Neural progenitor cell (in vitro differentiated cells): Measurements from ENCODE around the gene DPYD. TPM values are rescaled to one million over a fixed set of nuclear protein-coding genes. Genes with fewer than 3 reads are reported as not detected.

Experiments used
- DNase-seq: peaks from one replicate; pipeline ENCODE4 v3.0.0-alpha.2; 2016; ENCODE audit warnings: low spot score
- H2AFZ ChIP-seq: fragments of 200-600 bp; sonication (generic); replicated peaks from 2 replicates; pipeline ENCODE4 v1.6.1; 2016; ENCODE audit warnings: antibody characterized with exemption
- H3F3A ChIP-seq: fragments of 200-600 bp; sonication (generic); 2 replicates; pipeline ENCODE4 v1.6.1; 2016; ENCODE audit warnings: antibody characterized with exemption, low read depth
- H3K27ac ChIP-seq: fragments of 200-600 bp; sonication (generic); 2 replicates; pipeline ENCODE4 v1.5.1; 2016; ENCODE audit warnings: mild to moderate bottlenecking
- H3K27me3 ChIP-seq: fragments of 200-600 bp; sonication (generic); 2 replicates; pipeline ENCODE4 v1.6.1; 2016; ENCODE audit warnings: mild to moderate bottlenecking, moderate library complexity
- H3K36me3 ChIP-seq: fragments of 200-600 bp; sonication (generic); 2 replicates; pipeline ENCODE4 v1.5.1; 2016
- H3K4me1 ChIP-seq: fragments of 200-600 bp; sonication (generic); 2 replicates; pipeline ENCODE4 v1.6.1; 2016; ENCODE audit warnings: mixed run types
- H3K4me2 ChIP-seq: fragments of 200-600 bp; sonication (generic); 2 replicates; pipeline ENCODE4 v1.6.1; 2016
- H3K4me3 ChIP-seq: fragments of 200-600 bp; sonication (generic); 2 replicates; pipeline ENCODE4 v1.5.1; 2016
- H3K79me2 ChIP-seq: fragments of 200-600 bp; sonication (generic); 2 replicates; pipeline ENCODE4 v1.6.1; 2016; ENCODE audit warnings: low read depth
- H3K9ac ChIP-seq: fragments of 200-600 bp; sonication (generic); 2 replicates; pipeline ENCODE4 v1.6.1; 2016
- H3K9me3 ChIP-seq: fragments of 200-600 bp; sonication (generic); 2 replicates; pipeline ENCODE4 v1.5.1; 2016; ENCODE audit warnings: low read depth
- H4K20me1 ChIP-seq: fragments of 200-600 bp; sonication (generic); 2 replicates; pipeline ENCODE4 v1.6.1; 2016; ENCODE audit warnings: low read depth
- H3K27ac Mint-ChIP-seq: 3 replicates; pipeline ENCODE4 v1.8.0; 2021; ENCODE audit warnings: mixed read lengths
- H3K27me3 Mint-ChIP-seq: 2 replicates; pipeline ENCODE4 v1.8.0; 2022; ENCODE audit warnings: low read depth, mild to moderate bottlenecking, inconsistent platforms, moderate library complexity, mixed read lengths; ENCODE audit not compliant: insufficient read depth
- H3K36me3 Mint-ChIP-seq: 3 replicates; pipeline ENCODE4 v1.8.0; 2021; ENCODE audit warnings: mixed read lengths
- H3K4me1 Mint-ChIP-seq: 3 replicates; pipeline ENCODE4 v1.8.0; 2021; ENCODE audit warnings: mixed read lengths
- H3K4me3 Mint-ChIP-seq: 3 replicates; pipeline ENCODE4 v1.8.0; 2021; ENCODE audit warnings: mild to moderate bottlenecking, moderate library complexity, mixed read lengths
- H3K9me3 Mint-ChIP-seq: 3 replicates; pipeline ENCODE4 v1.8.0; 2020; ENCODE audit warnings: mixed read lengths
- EZH2 ChIP-seq: fragments of 200-600 bp; sonication (generic); IDR thresholded peaks from 2 replicates; pipeline ENCODE4 v1.6.1; 2017; ENCODE audit warnings: antibody characterized with exemption, mild to moderate bottlenecking, moderate library complexity
- EZH2phosphoT487 ChIP-seq: fragments of 200-600 bp; sonication (generic); IDR thresholded peaks from 2 replicates; pipeline ENCODE4 v1.6.1; 2017; ENCODE audit warnings: antibody characterized with exemption
- total RNA-seq: library from RNA; depleted of rRNA; stranded (reverse); fragments of >200 nt; gene quantifications from 2 replicates; pipeline ENCODE4 v1.2.3, GENCODE V29; 2015; ENCODE audit warnings: low replicate concordance
- TF ChIP-seq, protein P1 (sequence below): fragments of 200-600 bp; sonication (generic); IDR thresholded peaks from 2 replicates; pipeline ENCODE4 v1.5.1; 2017; ENCODE audit warnings: antibody characterized with exemption, mild to moderate bottlenecking

DPYD gene
- total RNA-seq, 1 donor from 2014 or later = 0.43 TPM

DNA sequence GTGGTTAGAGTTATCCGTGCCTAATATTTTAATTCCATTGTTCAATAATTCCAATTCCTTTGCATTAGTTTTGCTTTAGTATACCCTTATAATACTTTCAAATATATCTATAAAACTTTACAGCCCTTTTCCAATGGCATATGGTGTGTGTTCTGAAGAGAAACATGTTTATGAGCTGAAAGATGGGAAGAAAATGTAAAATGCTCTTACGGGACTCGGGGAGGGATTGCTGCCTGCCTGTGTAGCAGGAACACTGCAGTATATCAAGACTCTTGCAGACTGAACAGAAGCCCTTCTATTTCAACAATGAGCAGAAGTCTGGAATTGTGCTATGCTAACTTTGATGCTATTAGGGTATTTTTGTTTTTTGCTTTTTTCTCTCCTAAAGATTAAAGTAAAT, 792.4 kb downstream of the DPYD start:
- Mint-ChIP-seq H3K36me3 (no peaks in the 10 kb centered on the region), H3K4me1 (peaks cover 11% of the 10 kb centered on the region), H3K27ac (no peak overlapping the region), H3K27me3 (no peaks in the 10 kb centered on the region), H3K4me3 (no peak overlapping the region), H3K9me3 (no peaks in the 10 kb centered on the region)
- TF ChIP-seq EZH2phosphoT487 (no peak), EZH2 (no peak)
- TF ChIP-seq, protein P1, sequence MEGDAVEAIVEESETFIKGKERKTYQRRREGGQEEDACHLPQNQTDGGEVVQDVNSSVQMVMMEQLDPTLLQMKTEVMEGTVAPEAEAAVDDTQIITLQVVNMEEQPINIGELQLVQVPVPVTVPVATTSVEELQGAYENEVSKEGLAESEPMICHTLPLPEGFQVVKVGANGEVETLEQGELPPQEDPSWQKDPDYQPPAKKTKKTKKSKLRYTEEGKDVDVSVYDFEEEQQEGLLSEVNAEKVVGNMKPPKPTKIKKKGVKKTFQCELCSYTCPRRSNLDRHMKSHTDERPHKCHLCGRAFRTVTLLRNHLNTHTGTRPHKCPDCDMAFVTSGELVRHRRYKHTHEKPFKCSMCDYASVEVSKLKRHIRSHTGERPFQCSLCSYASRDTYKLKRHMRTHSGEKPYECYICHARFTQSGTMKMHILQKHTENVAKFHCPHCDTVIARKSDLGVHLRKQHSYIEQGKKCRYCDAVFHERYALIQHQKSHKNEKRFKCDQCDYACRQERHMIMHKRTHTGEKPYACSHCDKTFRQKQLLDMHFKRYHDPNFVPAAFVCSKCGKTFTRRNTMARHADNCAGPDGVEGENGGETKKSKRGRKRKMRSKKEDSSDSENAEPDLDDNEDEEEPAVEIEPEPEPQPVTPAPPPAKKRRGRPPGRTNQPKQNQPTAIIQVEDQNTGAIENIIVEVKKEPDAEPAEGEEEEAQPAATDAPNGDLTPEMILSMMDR = no peak
- Histone ChIP-seq H3K27ac (no peak overlapping the region), H3K4me1 (no peaks in the 10 kb centered on the region), H3K36me3 (no peaks in the 10 kb centered on the region), H3K9me3 (no peaks in the 10 kb centered on the region), H3K27me3 (no peaks in the 10 kb centered on the region), H3F3A (no peaks in the 10 kb centered on the region), H3K9ac (no peak overlapping the region), H3K4me2 (no peak overlapping the region), H3K4me3 (no peak overlapping the region), H3K79me2 (no peaks in the 10 kb centered on the region), H2AFZ (no peak overlapping the region), H4K20me1 (no peaks in the 10 kb centered on the region)
- DNase-seq = no peak

DNA sequence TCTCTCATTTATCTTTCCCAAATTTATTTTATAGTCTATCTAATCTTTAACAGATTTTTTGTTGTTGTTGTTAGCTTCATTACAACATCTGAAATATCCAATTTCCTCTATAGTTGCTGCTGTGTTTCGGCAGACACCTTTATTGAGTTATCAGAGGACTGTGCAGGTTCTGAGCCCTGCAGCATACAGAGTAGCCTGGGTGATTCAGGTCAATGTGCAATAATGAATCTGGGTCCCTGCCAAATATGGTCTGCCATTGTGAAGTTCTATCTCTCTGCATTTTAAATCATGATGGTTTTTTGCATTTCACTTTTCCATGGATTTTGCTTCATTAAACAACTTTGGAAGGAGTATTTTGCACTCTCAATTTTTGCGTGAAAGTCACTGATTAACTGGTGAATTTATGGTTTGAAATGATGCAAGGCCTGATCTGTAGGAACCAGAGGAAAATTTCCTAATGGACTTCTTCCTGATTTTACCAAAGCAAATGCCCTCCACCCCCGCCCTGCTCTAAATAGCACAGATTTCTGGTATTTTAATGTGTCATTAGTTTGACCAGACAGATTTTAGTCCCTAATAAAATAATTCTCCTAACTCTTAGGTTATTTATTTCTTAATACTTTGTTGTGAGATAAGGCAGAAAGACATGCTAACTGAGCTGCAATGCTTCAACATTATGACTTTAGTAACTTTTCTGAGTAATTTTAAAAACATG, 797.0 kb downstream of the DPYD start:
- Histone ChIP-seq H3K27me3 (no peaks in the 10 kb centered on the region), H3K9ac (no peak overlapping the region), H3K4me3 (no peak overlapping the region), H3K36me3 (no peaks in the 10 kb centered on the region), H3K79me2 (no peaks in the 10 kb centered on the region), H2AFZ (peak overlapping the region; percentile 56), H3K9me3 (no peaks in the 10 kb centered on the region), H3F3A (peaks cover 19% of the 10 kb centered on the region), H3K4me2 (no peak overlapping the region), H3K27ac (no peak overlapping the region), H3K4me1 (peaks cover 20% of the 10 kb centered on the region), H4K20me1 (no peaks in the 10 kb centered on the region)
- Mint-ChIP-seq H3K4me1 (peaks cover 32% of the 10 kb centered on the region), H3K27me3 (peaks cover 2% of the 10 kb centered on the region), H3K4me3 (no peak overlapping the region), H3K9me3 (no peaks in the 10 kb centered on the region), H3K36me3 (no peaks in the 10 kb centered on the region), H3K27ac (no peak overlapping the region)
- TF ChIP-seq EZH2 (no peak), EZH2phosphoT487 (no peak)
- TF ChIP-seq, protein P1 = no peak
- DNase-seq = no peak

DNA sequence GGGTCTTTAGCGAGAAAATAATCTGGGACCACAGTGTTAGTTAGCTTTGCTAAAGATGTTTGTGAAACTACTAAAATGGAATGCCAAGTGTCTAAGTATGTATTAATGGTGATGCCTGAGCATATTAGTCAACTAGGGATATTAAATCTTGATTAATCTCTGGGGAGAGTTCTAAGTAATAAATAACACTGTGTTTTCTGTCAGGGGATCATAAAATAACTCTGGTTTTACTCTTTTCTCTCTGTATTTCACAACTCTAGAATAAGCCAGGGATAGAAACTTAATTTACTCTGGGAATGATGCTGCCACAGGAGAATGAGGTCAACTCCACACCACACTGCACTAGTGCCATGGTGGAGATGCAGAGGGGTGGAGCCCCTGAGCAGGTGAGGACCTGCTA, 800.0 kb downstream of the DPYD start:
- no peak overlapping the region for H3K4me2 ChIP-seq
- H3K4me1 ChIP-seq = peaks cover 38% of the 10 kb centered on the region
- H3K27ac ChIP-seq = no peak overlapping the region
- Mint-ChIP-seq H3K4me3 (no peak overlapping the region), H3K36me3 (no peaks in the 10 kb centered on the region), H3K27me3 (peaks cover 2% of the 10 kb centered on the region), H3K4me1 (peaks cover 33% of the 10 kb centered on the region), H3K27ac (no peak overlapping the region), H3K9me3 (no peaks in the 10 kb centered on the region)
- no peaks in the 10 kb centered on the region for H3K79me2 ChIP-seq
- TF ChIP-seq, protein P1 = no peak
- TF ChIP-seq EZH2phosphoT487 (no peak), EZH2 (no peak)
- no peak overlapping the region for H2AFZ ChIP-seq
- no peak for DNase-seq
- H3K9me3 ChIP-seq = no peaks in the 10 kb centered on the region
- H4K20me1 ChIP-seq = no peaks in the 10 kb centered on the region
- no peaks in the 10 kb centered on the region for H3K27me3 ChIP-seq
- H3F3A ChIP-seq = peaks cover 23% of the 10 kb centered on the region
- no peak overlapping the region for H3K4me3 ChIP-seq
- no peaks in the 10 kb centered on the region for H3K36me3 ChIP-seq
- H3K9ac ChIP-seq = no peak overlapping the region
